ENCODE results near the gene CA6. TPM values are rescaled to one million over a fixed set of nuclear protein-coding genes. Genes with fewer than 3 reads are reported as not detected.

CA6 gene
- polyA plus RNA-seq, 1 donor (not counting 4 experiments of a cell fraction or from before 2014, with no cell fraction given), result not detected

GRCh38 chr1:8987881-8988617 lies 42.4 kb downstream of the CA6 start:
- no peaks in the 10 kb centered on the region for H3K36me3 ChIP-seq (ENCODE audit: control insufficient read depth in 2 of 2, extremely low read depth in 1 of 2, insufficient read depth in 2 of 2, low read length in 2 of 2)
- FAIRE-seq (peak; percentile 67), DNase-seq (ENCODE audit: low read depth, low spot score) (no peak)
- H3K27ac ChIP-seq (ENCODE audit: control insufficient read depth, insufficient read depth, low read length), result no peak overlapping the region
- no peaks in the 10 kb centered on the region for H3K9me3 ChIP-seq (ENCODE audit: control insufficient read depth, low read depth, low read length)
- H3K9me1 ChIP-seq (ENCODE audit: control insufficient read depth, extremely low read depth, insufficient read depth, low read length), result no peaks in the 10 kb centered on the region
- TF ChIP-seq CTCF (optimal IDR thresholded peaks at IDR 0.05 in 1 of 3, IDR thresholded peaks at IDR 0.05 in 1 of 3, conservative IDR thresholded peaks at IDR 0.05 in 1 of 3; ENCODE audit: extremely low read depth in 1 of 3, insufficient read depth in 2 of 3, low read length in 3 of 3) (peak; percentile 88 to 89 (median 88)), EZH2 (IDR thresholded peaks at IDR 0.05; ENCODE audit: low read length) (no peak)
- no peak overlapping the region for H3K9ac ChIP-seq (ENCODE audit: control insufficient read depth, extremely low read depth, insufficient read depth, low read length)
- H3K4me2 ChIP-seq (ENCODE audit: control insufficient read depth, extremely low read depth, insufficient read depth, low read depth, low read length), result no peak overlapping the region
- dilution Hi-C loops (cut with MboI; ENCODE audit: extremely low pct_ligation_motif_present, low sequenced_read_pairs), result no loop called here
- peak overlapping the region; percentile 23 for H2AFZ ChIP-seq (ENCODE audit: control insufficient read depth, low read length)
- H3K4me3 ChIP-seq (ENCODE audit: control insufficient read depth in 2 of 3, extremely low read depth in 1 of 3, insufficient read depth in 2 of 3, low read depth in 1 of 3, low read length in 3 of 3), result no peak overlapping the region
- no peaks in the 10 kb centered on the region for H4K20me1 ChIP-seq (ENCODE audit: control insufficient read depth, extremely low read depth, insufficient read depth, low read length)
- H3K4me1 ChIP-seq (ENCODE audit: control insufficient read depth, extremely low read depth, insufficient read depth, low read length), result peaks cover 8% of the 10 kb centered on the region
- no peaks in the 10 kb centered on the region for H3K27me3 ChIP-seq (ENCODE audit: control insufficient read depth, extremely low read depth, insufficient read depth, low read length)
- no peaks in the 10 kb centered on the region for H3K79me2 ChIP-seq (ENCODE audit: control insufficient read depth, insufficient read depth, low read length)

GRCh38 chr1:8988618-8988967 lies 42.9 kb downstream of the CA6 start:
- FAIRE-seq (no peak), DNase-seq (ENCODE audit: low read depth, low spot score) (no peak)
- TF ChIP-seq EZH2 (IDR thresholded peaks at IDR 0.05; ENCODE audit: low read length) (no peak), CTCF (optimal IDR thresholded peaks at IDR 0.05 in 1 of 3, IDR thresholded peaks at IDR 0.05 in 1 of 3, conservative IDR thresholded peaks at IDR 0.05 in 1 of 3; ENCODE audit: extremely low read depth in 1 of 3, insufficient read depth in 2 of 3, low read length in 3 of 3) (no peak)
- peaks cover 8% of the 10 kb centered on the region for H3K4me1 ChIP-seq (ENCODE audit: control insufficient read depth, extremely low read depth, insufficient read depth, low read length)
- no peaks in the 10 kb centered on the region for H3K79me2 ChIP-seq (ENCODE audit: control insufficient read depth, insufficient read depth, low read length)
- no peak overlapping the region for H3K27ac ChIP-seq (ENCODE audit: control insufficient read depth, insufficient read depth, low read length)
- no peaks in the 10 kb centered on the region for H3K36me3 ChIP-seq (ENCODE audit: control insufficient read depth in 2 of 2, extremely low read depth in 1 of 2, insufficient read depth in 2 of 2, low read length in 2 of 2)
- H3K9me3 ChIP-seq (ENCODE audit: control insufficient read depth, low read depth, low read length), result no peaks in the 10 kb centered on the region
- H3K9ac ChIP-seq (ENCODE audit: control insufficient read depth, extremely low read depth, insufficient read depth, low read length), result no peak overlapping the region
- H3K27me3 ChIP-seq (ENCODE audit: control insufficient read depth, extremely low read depth, insufficient read depth, low read length), result no peaks in the 10 kb centered on the region
- H4K20me1 ChIP-seq (ENCODE audit: control insufficient read depth, extremely low read depth, insufficient read depth, low read length), result no peaks in the 10 kb centered on the region
- dilution Hi-C loops (cut with MboI; ENCODE audit: extremely low pct_ligation_motif_present, low sequenced_read_pairs), result no loop called here
- no peak overlapping the region for H2AFZ ChIP-seq (ENCODE audit: control insufficient read depth, low read length)
- H3K9me1 ChIP-seq (ENCODE audit: control insufficient read depth, extremely low read depth, insufficient read depth, low read length), result no peaks in the 10 kb centered on the region
- no peak overlapping the region for H3K4me2 ChIP-seq (ENCODE audit: control insufficient read depth, extremely low read depth, insufficient read depth, low read depth, low read length)
- H3K4me3 ChIP-seq (ENCODE audit: control insufficient read depth in 2 of 3, extremely low read depth in 1 of 3, insufficient read depth in 2 of 3, low read depth in 1 of 3, low read length in 3 of 3), result no peak overlapping the region

Data from keratinocyte (primary cell).